ENCODE measurements around the gene IGDCC3. TPM values are rescaled to one million over a fixed set of nuclear protein-coding genes. Genes with fewer than 3 reads are reported as not detected.

The IGDCC3 gene
- total RNA-seq, 4 donors from 2014 or later: 0.13 TPM; not detected in 3

GRCh38 chr15:65381445-65382145 lies 3.8 kb upstream of the IGDCC3 start:
- Histone ChIP-seq H3K4me3 (no peak overlapping the region), H3K9me3 (no peaks in the 10 kb centered on the region), H3K4me1 (peaks cover 0 to 41% (median 21%) of the 10 kb centered on the region in 3 donors), H3K27ac (no peak overlapping the region), H3K36me3 (no peaks in the 10 kb centered on the region), H3K27me3 (peaks cover 49% of the 10 kb centered on the region)
- WGBS, 2 donors (ENCODE audit: low coverage in 1 of 2): 82% methylated on average over 1 of the region's 1 CpG
- no peak for ATAC-seq
- no peak for TF ChIP-seq POLR2A (IDR thresholded peaks at IDR 0.05)

- TF ChIP-seq CTCF (IDR thresholded peaks at IDR 0.05): no peak
- no peak for TF ChIP-seq EP300 (IDR thresholded peaks at IDR 0.05)
- TF ChIP-seq POLR2A (IDR thresholded peaks at IDR 0.05): no peak
- no peak for TF ChIP-seq POLR2AphosphoS5 (IDR thresholded peaks at IDR 0.05)
- Histone ChIP-seq H3K27me3 (peaks cover 65% of the 10 kb centered on the region), H3K27ac (no peak overlapping the region), H3K36me3 (no peaks in the 10 kb centered on the region), H3K4me1 (peaks cover 0 to 30% (median 15%) of the 10 kb centered on the region in 3 donors), H3K4me3 (no peak overlapping the region), H3K9me3 (no peaks in the 10 kb centered on the region)
- 60% methylated on average over 1 of the region's 2 CpGs; no CpG with 5 or more reads in 1 of the 2 donors for WGBS, 2 donors (ENCODE audit: low coverage in 1 of 2)
- no peak for ATAC-seq
Measured at GRCh38 chr15:65379986-65380385, 2.2 kb upstream of the IGDCC3 start.

GRCh38 chr15:65377105-65377975 lies 462 bp downstream of the IGDCC3 start:
- Histone ChIP-seq H3K9me3 (no peaks in the 10 kb centered on the region), H3K27ac (no peak overlapping the region), H3K4me1 (peaks cover 0 to 23% (median 8%) of the 10 kb centered on the region in 3 donors), H3K27me3 (peaks cover 85% of the 10 kb centered on the region), H3K4me3 (peak overlapping the region; percentile 30 to 61), H3K36me3 (no peaks in the 10 kb centered on the region)
- WGBS, 2 donors (ENCODE audit: low coverage in 1 of 2): 0% methylated on average over 5 to 7 of the region's 99 CpGs
- TF ChIP-seq CTCF (IDR thresholded peaks at IDR 0.05): no peak
- no peak for TF ChIP-seq POLR2A (IDR thresholded peaks at IDR 0.05)
- TF ChIP-seq POLR2AphosphoS5 (IDR thresholded peaks at IDR 0.05): no peak
- TF ChIP-seq EP300 (IDR thresholded peaks at IDR 0.05): no peak
- peak; percentile 58 for ATAC-seq

GRCh38 chr15:65376767-65377104 lies 1.1 kb downstream of the IGDCC3 start:
- 0% methylated on average over 9 to 18 of the region's 21 CpGs for WGBS, 2 donors (ENCODE audit: low coverage in 1 of 2)
- H3K27ac ChIP-seq: no peak overlapping the region
- H3K27me3 ChIP-seq: peaks cover 91% of the 10 kb centered on the region
- peaks cover 0 to 23% (median 8%) of the 10 kb centered on the region in 3 donors for H3K4me1 ChIP-seq
- H3K4me3 ChIP-seq: peak overlapping the region; percentile 30 to 61
- ATAC-seq: peak; percentile 10
- TF ChIP-seq POLR2AphosphoS5 (IDR thresholded peaks at IDR 0.05) (no peak), POLR2A (IDR thresholded peaks at IDR 0.05) (no peak), EP300 (IDR thresholded peaks at IDR 0.05) (no peak), CTCF (IDR thresholded peaks at IDR 0.05) (no peak)
- no peaks in the 10 kb centered on the region for H3K36me3 ChIP-seq
- no peaks in the 10 kb centered on the region for H3K9me3 ChIP-seq

GRCh38 chr15:65375871-65376607 lies 1.8 kb downstream of the IGDCC3 start:
- WGBS, 2 donors (ENCODE audit: low coverage in 1 of 2): 17 to 26% methylated on average over 4 to 5 of the region's 9 CpGs
- peaks cover 93% of the 10 kb centered on the region for H3K27me3 ChIP-seq

More at GRCh38 chr15:65375871-65376607, 1.8 kb downstream of the IGDCC3 start:
- TF ChIP-seq EP300 (IDR thresholded peaks at IDR 0.05) (no peak), CTCF (IDR thresholded peaks at IDR 0.05) (no peak), POLR2A (IDR thresholded peaks at IDR 0.05) (no peak), POLR2AphosphoS5 (IDR thresholded peaks at IDR 0.05) (no peak)
- H3K4me1 ChIP-seq: peaks cover 0 to 23% (median 8%) of the 10 kb centered on the region in 3 donors
- H3K9me3 ChIP-seq: no peaks in the 10 kb centered on the region
- peak overlapping the region in 1 of 2 donors; percentile 61 for H3K4me3 ChIP-seq
- no peak for ATAC-seq
- no peak overlapping the region for H3K27ac ChIP-seq
- no peaks in the 10 kb centered on the region for H3K36me3 ChIP-seq
